Panc1 (cell line): ENCODE data around the gene JSRP1.

Source experiments
- CTCF ChIP-seq: fragments of 450-650 bp; IDR thresholded peaks from 2 replicates; pipeline ENCODE4 v1.5.1; 2017; ENCODE audit warnings: mild to moderate bottlenecking
- POLR2AphosphoS5 ChIP-seq: IDR thresholded peaks from 2 replicates; pipeline ENCODE4 v1.6.1; 2012; ENCODE audit warnings: mild to moderate bottlenecking, low read depth, low read length, moderate library complexity
- REST ChIP-seq, 2 experiments: IDR thresholded peaks; 2 replicates each; pipeline ENCODE4 v1.6.1; 2011 to 2012; ENCODE audit warnings: low read depth in 2 of 2, control low read depth in 1 of 2, low read length in 1 of 2, mild to moderate bottlenecking in 1 of 2, moderate library complexity in 1 of 2; ENCODE audit not compliant: insufficient read depth in 1 of 2
- SIN3A ChIP-seq: IDR thresholded peaks from 2 replicates; pipeline ENCODE4 v1.6.1; 2012; ENCODE audit warnings: low read depth, mild to moderate bottlenecking, low read length, moderate library complexity, borderline replicate concordance; ENCODE audit not compliant: insufficient read depth
- TCF7L2 ChIP-seq: IDR thresholded peaks from 2 replicates; pipeline ENCODE4 v1.6.1; 2011; ENCODE audit warnings: mild to moderate bottlenecking, low read depth, low read length, inconsistent platforms

GRCh38 chr19:2239771-2240770 is 16.1 kb downstream of the JSRP1 start:
- TF ChIP-seq CTCF (no peak), REST (IDR thresholded peaks at IDR 0.05; ENCODE audit: insufficient read depth in 1 of 2, low read depth in 2 of 2, low read length in 1 of 2) (no peak), POLR2AphosphoS5 (no peak), SIN3A (no peak), TCF7L2 (peak; percentile 65)
